ENCODE measurements around the gene MACROD1. TPM values are rescaled to one million over a fixed set of nuclear protein-coding genes. Genes with fewer than 3 reads are reported as not detected.
A peak's percentile ranks its signal among the peaks of the same experiment; 100 is the strongest.

Gene MACROD1
- polyA plus RNA-seq, 1 donor (not counting 4 experiments of a cell fraction or from before 2014, with no cell fraction given) = 4.6 TPM

GRCh38 chr11:64089027-64089360 is 76.9 kb downstream of the MACROD1 start:
- no peak for TF ChIP-seq EZH2 (IDR thresholded peaks at IDR 0.05; ENCODE audit: low read length)
- TF ChIP-seq CTCF (optimal IDR thresholded peaks at IDR 0.05 in 1 of 3, IDR thresholded peaks at IDR 0.05 in 1 of 3, conservative IDR thresholded peaks at IDR 0.05 in 1 of 3; ENCODE audit: extremely low read depth in 1 of 3, insufficient read depth in 2 of 3, low read length in 3 of 3) = no peak

GRCh38 chr11:64088162-64089026 is 77.5 kb downstream of the MACROD1 start:
- FAIRE-seq = no peak

More at GRCh38 chr11:64089027-64089360, 76.9 kb downstream of the MACROD1 start:
- FAIRE-seq = no peak
- H3K4me3 ChIP-seq (ENCODE audit: control insufficient read depth in 2 of 3, extremely low read depth in 1 of 3, insufficient read depth in 2 of 3, low read depth in 1 of 3, low read length in 3 of 3) = no peak overlapping the region
- no peaks in the 10 kb centered on the region for H3K9me3 ChIP-seq (ENCODE audit: control insufficient read depth, low read depth, low read length)
- peaks cover 33% of the 10 kb centered on the region for H3K27me3 ChIP-seq (ENCODE audit: control insufficient read depth, extremely low read depth, insufficient read depth, low read length)
- no peaks in the 10 kb centered on the region for H3K36me3 ChIP-seq (ENCODE audit: control insufficient read depth in 2 of 2, extremely low read depth in 1 of 2, insufficient read depth in 2 of 2, low read length in 2 of 2)
- H3K79me2 ChIP-seq (ENCODE audit: control insufficient read depth, insufficient read depth, low read length) = no peaks in the 10 kb centered on the region
- dilution Hi-C loops (cut with MboI; ENCODE audit: extremely low pct_ligation_motif_present, low sequenced_read_pairs) = no loop called here
- H3K27ac ChIP-seq (ENCODE audit: control insufficient read depth, insufficient read depth, low read length) = no peak overlapping the region
- no peak for DNase-seq (ENCODE audit: low read depth, low spot score)
- no peak overlapping the region for H3K4me2 ChIP-seq (ENCODE audit: control insufficient read depth, extremely low read depth, insufficient read depth, low read depth, low read length)
- H3K9ac ChIP-seq (ENCODE audit: control insufficient read depth, extremely low read depth, insufficient read depth, low read length) = no peak overlapping the region
- H2AFZ ChIP-seq (ENCODE audit: control insufficient read depth, low read length) = no peak overlapping the region
- no peaks in the 10 kb centered on the region for H3K9me1 ChIP-seq (ENCODE audit: control insufficient read depth, extremely low read depth, insufficient read depth, low read length)
- peaks cover 3% of the 10 kb centered on the region for H4K20me1 ChIP-seq (ENCODE audit: control insufficient read depth, extremely low read depth, insufficient read depth, low read length)
- peaks cover 5% of the 10 kb centered on the region for H3K4me1 ChIP-seq (ENCODE audit: control insufficient read depth, extremely low read depth, insufficient read depth, low read length)

More at GRCh38 chr11:64088162-64089026, 77.5 kb downstream of the MACROD1 start:
- H3K79me2 ChIP-seq (ENCODE audit: control insufficient read depth, insufficient read depth, low read length) = no peaks in the 10 kb centered on the region
- H3K4me2 ChIP-seq (ENCODE audit: control insufficient read depth, extremely low read depth, insufficient read depth, low read depth, low read length) = peak overlapping the region; percentile 45
- no peak overlapping the region for H3K27ac ChIP-seq (ENCODE audit: control insufficient read depth, insufficient read depth, low read length)
- no peak overlapping the region for H3K9ac ChIP-seq (ENCODE audit: control insufficient read depth, extremely low read depth, insufficient read depth, low read length)
- H3K9me3 ChIP-seq (ENCODE audit: control insufficient read depth, low read depth, low read length) = no peaks in the 10 kb centered on the region
- H3K36me3 ChIP-seq (ENCODE audit: control insufficient read depth in 2 of 2, extremely low read depth in 1 of 2, insufficient read depth in 2 of 2, low read length in 2 of 2) = no peaks in the 10 kb centered on the region
- H2AFZ ChIP-seq (ENCODE audit: control insufficient read depth, low read length) = peak overlapping the region; percentile 22
- peaks cover 5% of the 10 kb centered on the region for H3K4me1 ChIP-seq (ENCODE audit: control insufficient read depth, extremely low read depth, insufficient read depth, low read length)
- H4K20me1 ChIP-seq (ENCODE audit: control insufficient read depth, extremely low read depth, insufficient read depth, low read length) = peaks cover 3% of the 10 kb centered on the region
- H3K4me3 ChIP-seq (ENCODE audit: control insufficient read depth in 2 of 3, extremely low read depth in 1 of 3, insufficient read depth in 2 of 3, low read depth in 1 of 3, low read length in 3 of 3) = peak overlapping the region in 1 of 3 experiments; percentile 27
- dilution Hi-C loops (cut with MboI; ENCODE audit: extremely low pct_ligation_motif_present, low sequenced_read_pairs) = no loop called here
- no peaks in the 10 kb centered on the region for H3K9me1 ChIP-seq (ENCODE audit: control insufficient read depth, extremely low read depth, insufficient read depth, low read length)
- DNase-seq (ENCODE audit: low read depth, low spot score) = peak; percentile 4
- peaks cover 33% of the 10 kb centered on the region for H3K27me3 ChIP-seq (ENCODE audit: control insufficient read depth, extremely low read depth, insufficient read depth, low read length)
- TF ChIP-seq CTCF (optimal IDR thresholded peaks at IDR 0.05 in 1 of 3, IDR thresholded peaks at IDR 0.05 in 1 of 3, conservative IDR thresholded peaks at IDR 0.05 in 1 of 3; ENCODE audit: extremely low read depth in 1 of 3, insufficient read depth in 2 of 3, low read length in 3 of 3) (peak; percentile 58 to 89 (median 83)), EZH2 (IDR thresholded peaks at IDR 0.05; ENCODE audit: low read length) (no peak)

Data from keratinocyte (primary cell).